LHCN-M2 (cell line): ENCODE data around the gene EPS8L2. TPM values are rescaled to one million over a fixed set of nuclear protein-coding genes. Genes with fewer than 3 reads are reported as not detected.

Experiments used
- DNase-seq: peaks from one replicate; pipeline ENCODE4 v3.0.0-alpha.2; 2012; ENCODE audit warnings: low read depth
- total RNA-seq: library from RNA; depleted of rRNA; stranded (reverse); fragments of >200 nt; gene quantifications from 2 replicates; pipeline ENCODE4 v1.2.3, GENCODE V29; 2014; rRNA removed

EPS8L2 gene
- total RNA-seq, 1 experiment from 2014 or later = 10.9 TPM

DNA sequence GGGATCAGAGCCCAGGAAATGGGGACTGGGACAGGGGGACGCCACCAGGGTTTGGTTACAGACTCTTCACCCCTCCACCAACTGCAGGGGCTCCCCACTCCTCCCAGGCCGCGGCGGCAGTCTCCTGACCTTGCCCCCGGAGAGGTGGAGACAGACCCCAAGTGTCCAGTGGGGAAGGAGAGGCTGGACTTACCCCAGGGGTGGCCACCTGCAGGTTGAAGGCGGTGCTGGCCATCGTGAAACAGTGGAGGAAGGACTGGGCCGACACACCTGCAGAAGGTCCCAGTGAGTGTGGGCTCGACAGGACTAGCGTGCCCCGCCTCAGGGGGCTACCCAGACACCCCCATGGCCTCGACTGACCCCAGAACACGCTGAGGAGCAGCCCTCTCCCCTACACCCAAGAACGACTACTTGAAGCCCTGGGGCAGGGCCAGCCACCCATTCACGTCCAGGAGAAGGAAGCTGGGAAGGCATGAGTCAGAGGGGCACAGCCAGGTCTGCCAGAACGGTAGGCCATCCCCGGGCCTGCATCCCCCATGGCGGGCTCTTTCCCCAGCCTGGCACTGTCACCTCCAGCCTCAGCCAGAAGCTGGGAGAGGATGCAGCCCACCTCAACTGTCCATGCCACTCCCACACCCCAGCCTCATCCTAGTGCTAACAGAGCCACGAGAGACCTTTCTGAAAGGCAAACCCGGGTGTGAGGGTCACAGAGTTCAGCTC is 69.0 kb downstream of the EPS8L2 start:
- no peak for DNase-seq

DNA sequence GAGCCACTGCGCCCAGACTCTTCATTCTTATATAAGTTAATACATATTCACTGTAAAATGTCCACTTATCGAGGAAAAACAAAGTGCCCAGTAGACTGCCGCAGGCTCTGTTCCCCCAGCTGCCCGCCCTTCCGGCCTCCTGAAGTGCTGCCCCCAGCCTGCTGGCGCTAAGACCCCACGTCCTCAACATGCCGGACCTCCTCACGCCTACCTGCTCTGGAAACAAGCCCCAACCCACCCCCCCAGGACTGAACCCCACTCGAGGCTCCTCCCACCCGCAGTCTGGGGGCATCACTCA is 70.2 kb downstream of the EPS8L2 start:
- DNase-seq = no peak

DNA sequence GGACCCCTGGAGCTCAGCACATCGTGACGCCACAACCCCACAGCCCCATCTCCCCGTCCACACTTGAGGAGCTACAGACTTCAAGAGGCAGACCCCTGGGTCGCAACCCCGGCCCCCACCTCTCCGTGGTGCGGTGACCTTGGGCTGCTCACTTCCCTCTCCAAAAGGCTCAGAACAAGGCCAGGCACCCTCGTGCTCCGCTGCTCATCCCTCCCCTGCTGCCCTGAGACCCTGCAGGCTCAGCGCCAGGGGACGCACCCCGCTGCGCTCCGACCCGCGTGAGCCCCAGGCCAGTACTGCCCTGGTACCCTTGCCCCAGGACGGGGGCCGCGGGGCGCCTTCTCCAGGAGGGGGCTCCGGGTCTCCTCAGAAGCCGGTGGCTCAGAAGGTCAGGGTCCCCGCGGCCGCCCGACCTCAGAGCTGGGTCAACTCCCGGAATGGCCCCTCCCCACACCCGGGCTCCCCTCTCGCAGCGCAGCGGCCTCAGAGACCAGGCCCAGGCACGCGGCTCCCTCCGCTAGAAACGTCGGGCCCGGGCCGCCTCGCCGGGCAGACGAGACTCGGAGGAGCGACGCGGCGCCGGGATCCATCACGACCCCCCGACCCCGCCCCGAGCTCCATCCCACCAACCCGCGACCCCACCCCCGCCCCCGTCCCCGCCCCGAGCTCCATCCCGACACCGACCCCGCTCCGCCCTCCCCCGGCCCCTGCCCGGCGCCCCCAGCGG is 70.7 kb downstream of the EPS8L2 start:
- DNase-seq = no peak

Other genes starting within 250 kb of the EPS8L2 start
- 287 and 315 TPM in 2 replicates for gene RNH1, start 199.0 kb upstream of the EPS8L2 start, total RNA-seq
- gene HRAS, start 170.7 kb upstream of the EPS8L2 start, total RNA-seq = 58.1 and 70.7 TPM in 2 replicates
- 0.17 and 0.19 TPM in 2 replicates for gene LRRC56, start 168.7 kb upstream of the EPS8L2 start, total RNA-seq
- 0.46 and 1.3 TPM in 2 replicates for gene LMNTD2, start 145.5 kb upstream of the EPS8L2 start, total RNA-seq
- gene RASSF7, start 145.3 kb upstream of the EPS8L2 start, total RNA-seq = 6.2 and 8.8 TPM in 2 replicates
- 35.6 and 36.2 TPM in 2 replicates for gene PHRF1, start 129.8 kb upstream of the EPS8L2 start, total RNA-seq
- 10.7 and 12.5 TPM in 2 replicates for gene IRF7, start 90.3 kb upstream of the EPS8L2 start, total RNA-seq
- gene CDHR5, start 81.3 kb upstream of the EPS8L2 start, total RNA-seq = not detected in 2 replicates
- gene SCT, start 79.0 kb upstream of the EPS8L2 start, total RNA-seq = not detected in 2 replicates
- not detected in 2 replicates for gene DRD4, start 69.0 kb upstream of the EPS8L2 start, total RNA-seq
- 30.2 and 39.4 TPM in 2 replicates for gene DEAF1, start 11.0 kb upstream of the EPS8L2 start, total RNA-seq
- 26.2 and 30.3 TPM in 2 replicates for gene TMEM80, start 10.4 kb upstream of the EPS8L2 start, total RNA-seq
- 125 and 128 TPM in 2 replicates for gene TALDO1, start 41.2 kb downstream of the EPS8L2 start, total RNA-seq
- 41.7 and 44.9 TPM in 2 replicates for gene GATD1, start 71.3 kb downstream of the EPS8L2 start, total RNA-seq
- 2.4 and 3.5 TPM in 2 replicates for gene CEND1, start 83.9 kb downstream of the EPS8L2 start, total RNA-seq
- 18.5 and 19.9 TPM in 2 replicates for gene SLC25A22, start 92.0 kb downstream of the EPS8L2 start, total RNA-seq
- gene PIDD1, start 99.0 kb downstream of the EPS8L2 start, total RNA-seq = 13.0 and 15.3 TPM in 2 replicates
- 416 and 495 TPM in 2 replicates for gene RPLP2, start 103.7 kb downstream of the EPS8L2 start, total RNA-seq
- 43.7 and 45.4 TPM in 2 replicates for gene PNPLA2, start 112.7 kb downstream of the EPS8L2 start, total RNA-seq
- gene CRACR2B, start 121.7 kb downstream of the EPS8L2 start, total RNA-seq = 0.40 and 1.3 TPM in 2 replicates
- 840 and 1,028 TPM in 2 replicates for gene CD151, start 126.7 kb downstream of the EPS8L2 start, total RNA-seq
- 91.8 and 146 TPM in 2 replicates for gene POLR2L, start 136.3 kb downstream of the EPS8L2 start, total RNA-seq
- 199 and 210 TPM in 2 replicates for gene TSPAN4, start 136.6 kb downstream of the EPS8L2 start, total RNA-seq
- gene CHID1, start 204.6 kb downstream of the EPS8L2 start, total RNA-seq = 52.2 and 58.5 TPM in 2 replicates
- gene AP2A2, start 219.6 kb downstream of the EPS8L2 start, total RNA-seq = 39.0 and 40.3 TPM in 2 replicates